Middle frontal gyrus (tissue), 1 donor: Measurements from ENCODE around the gene GCNT2.
"Not testable (repeated sequence)": the region's sequence is repeated elsewhere in the genome, so short reads cannot be mapped to it uniquely, and the experiment has no call there.

Experiments
- DNase-seq: peaks from one replicate; pipeline ENCODE4 v3.0.0-alpha.2; 2015; ENCODE audit warnings: low spot score; ENCODE audit errors: extremely low spot score

Gene GCNT2

GRCh38 chr6:10514049-10514780 lies 6.9 kb upstream of the GCNT2 start:
- no peak for DNase-seq

GRCh38 chr6:10516953-10517352 lies 4.2 kb upstream of the GCNT2 start:
- DNase-seq: no peak

GRCh38 chr6:10518557-10519407 lies 2.4 kb upstream of the GCNT2 start:
- no peak for DNase-seq

- DNase-seq: not testable (repeated sequence)
Measured at GRCh38 chr6:10519408-10519697, 1.8 kb upstream of the GCNT2 start.

GRCh38 chr6:10520468-10520867 lies 683 bp upstream of the GCNT2 start:
- DNase-seq: no peak

- no peak for DNase-seq
Measured at GRCh38 chr6:10522929-10523573, 1.9 kb downstream of the GCNT2 start.

- DNase-seq: no peak
Measured at GRCh38 chr6:10526156-10526555, 5.0 kb downstream of the GCNT2 start.

GRCh38 chr6:10528158-10528981 lies 7.2 kb downstream of the GCNT2 start:
- DNase-seq: no peak

- DNase-seq: no peak
Measured at GRCh38 chr6:10529231-10529801, 8.2 kb downstream of the GCNT2 start.

- DNase-seq: not testable (repeated sequence)
Measured at GRCh38 chr6:10529828-10530374, 8.8 kb downstream of the GCNT2 start.

- no peak for DNase-seq
Measured at GRCh38 chr6:10531503-10531902, 10.4 kb downstream of the GCNT2 start.

GRCh38 chr6:10531942-10532341 lies 10.8 kb downstream of the GCNT2 start:
- no peak for DNase-seq

- no peak for DNase-seq
Measured at GRCh38 chr6:10532392-10532791, 11.2 kb downstream of the GCNT2 start.

- DNase-seq: no peak
Measured at GRCh38 chr6:10534419-10534762, 13.2 kb downstream of the GCNT2 start.

- DNase-seq: no peak
Measured at GRCh38 chr6:10535193-10535592, 14.0 kb downstream of the GCNT2 start.

GRCh38 chr6:10537726-10538125 lies 16.6 kb downstream of the GCNT2 start:
- no peak for DNase-seq

GRCh38 chr6:10540073-10540746 lies 19.1 kb downstream of the GCNT2 start:
- DNase-seq: no peak

GRCh38 chr6:10541591-10541990 lies 20.4 kb downstream of the GCNT2 start:
- DNase-seq: no peak

- DNase-seq: no peak
Measured at GRCh38 chr6:10542213-10542612, 21.1 kb downstream of the GCNT2 start.

- DNase-seq: no peak
Measured at GRCh38 chr6:10543488-10543887, 22.3 kb downstream of the GCNT2 start.
